Measurements from ENCODE around the gene GAREM1.

GAREM1 gene

GRCh38 chr18:32287873-32288272, 182.8 kb downstream of the GAREM1 start:
- H3K27me3 ChIP-seq (ENCODE audit: control insufficient read depth in 2 of 2, insufficient read depth in 2 of 2, low read length in 2 of 2), result no peaks in the 10 kb centered on the region
- no peaks in the 10 kb centered on the region for H3K9me3 ChIP-seq (ENCODE audit: control insufficient read depth in 2 of 2, low read length in 2 of 2)
- H3K9ac ChIP-seq (ENCODE audit: low read depth in 1 of 2, low read length in 2 of 2), result no peak overlapping the region
- H3K4me1 ChIP-seq (ENCODE audit: control insufficient read depth in 2 of 2, insufficient read depth in 2 of 2, low read length in 2 of 2), result no peaks in the 10 kb centered on the region
- no peak overlapping the region for H3K4me3 ChIP-seq (ENCODE audit: low read length in 2 of 2)
- H3K27ac ChIP-seq (ENCODE audit: low read depth in 2 of 2, low read length in 2 of 2), result no peak overlapping the region
- H3K36me3 ChIP-seq (ENCODE audit: control insufficient read depth in 2 of 2, insufficient read depth in 2 of 2, low read length in 2 of 2), result peaks cover 5 to 11% of the 10 kb centered on the region in 2 donors

- no peak overlapping the region for H3K9ac ChIP-seq (ENCODE audit: low read depth in 1 of 2, low read length in 2 of 2)
- no peak overlapping the region for H3K27ac ChIP-seq (ENCODE audit: low read depth in 2 of 2, low read length in 2 of 2)
- H3K27me3 ChIP-seq (ENCODE audit: control insufficient read depth in 2 of 2, insufficient read depth in 2 of 2, low read length in 2 of 2), result no peaks in the 10 kb centered on the region
- H3K36me3 ChIP-seq (ENCODE audit: control insufficient read depth in 2 of 2, insufficient read depth in 2 of 2, low read length in 2 of 2), result peaks cover 5 to 11% of the 10 kb centered on the region in 2 donors
- H3K4me3 ChIP-seq (ENCODE audit: low read length in 2 of 2), result no peak overlapping the region
- H3K9me3 ChIP-seq (ENCODE audit: control insufficient read depth in 2 of 2, low read length in 2 of 2), result no peaks in the 10 kb centered on the region
- no peaks in the 10 kb centered on the region for H3K4me1 ChIP-seq (ENCODE audit: control insufficient read depth in 2 of 2, insufficient read depth in 2 of 2, low read length in 2 of 2)
These were observed 183.4 kb downstream of the GAREM1 start for GRCh38 chr18:32287249-32287648.

GRCh38 chr18:32286749-32287148, 183.9 kb downstream of the GAREM1 start:
- Histone ChIP-seq H3K4me3 (ENCODE audit: low read length in 2 of 2) (no peak overlapping the region), H3K4me1 (ENCODE audit: control insufficient read depth in 2 of 2, insufficient read depth in 2 of 2, low read length in 2 of 2) (no peaks in the 10 kb centered on the region), H3K27ac (ENCODE audit: low read depth in 2 of 2, low read length in 2 of 2) (no peak overlapping the region), H3K9me3 (ENCODE audit: control insufficient read depth in 2 of 2, low read length in 2 of 2) (no peaks in the 10 kb centered on the region), H3K36me3 (ENCODE audit: control insufficient read depth in 2 of 2, insufficient read depth in 2 of 2, low read length in 2 of 2) (peaks cover 5 to 11% of the 10 kb centered on the region in 2 donors), H3K27me3 (ENCODE audit: control insufficient read depth in 2 of 2, insufficient read depth in 2 of 2, low read length in 2 of 2) (no peaks in the 10 kb centered on the region), H3K9ac (ENCODE audit: low read depth in 1 of 2, low read length in 2 of 2) (no peak overlapping the region)

DNA sequence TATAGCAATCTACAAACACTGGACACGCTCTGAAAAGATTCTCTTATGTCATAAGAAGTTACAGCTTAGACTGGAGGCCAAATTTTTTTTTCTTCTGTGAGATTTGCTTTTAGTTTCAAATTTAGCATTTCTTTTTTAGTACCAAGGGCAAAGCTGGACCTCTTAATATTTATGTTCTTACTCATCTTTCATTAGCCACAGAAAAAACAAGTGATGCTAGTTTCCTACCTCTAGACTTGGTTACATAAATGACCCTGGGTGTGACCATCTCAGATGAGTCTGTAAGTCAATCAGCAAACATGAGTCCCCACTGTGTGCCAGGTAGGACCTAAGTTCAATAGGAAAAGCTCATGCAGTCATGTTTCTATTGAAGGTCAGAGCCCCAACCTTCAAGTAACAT, 186.4 kb downstream of the GAREM1 start:
- no peak overlapping the region for H3K4me3 ChIP-seq (ENCODE audit: low read length in 2 of 2)
- H3K36me3 ChIP-seq (ENCODE audit: control insufficient read depth in 2 of 2, insufficient read depth in 2 of 2, low read length in 2 of 2), result peaks cover 5 to 11% of the 10 kb centered on the region in 2 donors
- no peaks in the 10 kb centered on the region for H3K27me3 ChIP-seq (ENCODE audit: control insufficient read depth in 2 of 2, insufficient read depth in 2 of 2, low read length in 2 of 2)
- no peak overlapping the region for H3K9ac ChIP-seq (ENCODE audit: low read depth in 1 of 2, low read length in 2 of 2)
- no peak overlapping the region for H3K27ac ChIP-seq (ENCODE audit: low read depth in 2 of 2, low read length in 2 of 2)
- H3K4me1 ChIP-seq (ENCODE audit: control insufficient read depth in 2 of 2, insufficient read depth in 2 of 2, low read length in 2 of 2), result peaks cover 4% of the 10 kb centered on the region in 2 donors
- H3K9me3 ChIP-seq (ENCODE audit: control insufficient read depth in 2 of 2, low read length in 2 of 2), result no peaks in the 10 kb centered on the region

- Histone ChIP-seq H3K9me3 (ENCODE audit: control insufficient read depth in 2 of 2, low read length in 2 of 2) (no peaks in the 10 kb centered on the region), H3K4me1 (ENCODE audit: control insufficient read depth in 2 of 2, insufficient read depth in 2 of 2, low read length in 2 of 2) (peaks cover 22 to 32% of the 10 kb centered on the region in 2 donors), H3K9ac (ENCODE audit: low read depth in 1 of 2, low read length in 2 of 2) (no peak overlapping the region), H3K27me3 (ENCODE audit: control insufficient read depth in 2 of 2, insufficient read depth in 2 of 2, low read length in 2 of 2) (no peaks in the 10 kb centered on the region), H3K36me3 (ENCODE audit: control insufficient read depth in 2 of 2, insufficient read depth in 2 of 2, low read length in 2 of 2) (no peaks in the 10 kb centered on the region), H3K27ac (ENCODE audit: low read depth in 2 of 2, low read length in 2 of 2) (no peak overlapping the region), H3K4me3 (ENCODE audit: low read length in 2 of 2) (no peak overlapping the region)
These were observed 189.8 kb downstream of the GAREM1 start for GRCh38 chr18:32280911-32281310.

- H3K9ac ChIP-seq (ENCODE audit: low read depth in 1 of 2, low read length in 2 of 2), result no peak overlapping the region
- H3K4me3 ChIP-seq (ENCODE audit: low read length in 2 of 2), result no peak overlapping the region
- peaks cover 22 to 32% of the 10 kb centered on the region in 2 donors for H3K4me1 ChIP-seq (ENCODE audit: control insufficient read depth in 2 of 2, insufficient read depth in 2 of 2, low read length in 2 of 2)
- no peak overlapping the region for H3K27ac ChIP-seq (ENCODE audit: low read depth in 2 of 2, low read length in 2 of 2)
- no peaks in the 10 kb centered on the region for H3K27me3 ChIP-seq (ENCODE audit: control insufficient read depth in 2 of 2, insufficient read depth in 2 of 2, low read length in 2 of 2)
- no peaks in the 10 kb centered on the region for H3K36me3 ChIP-seq (ENCODE audit: control insufficient read depth in 2 of 2, insufficient read depth in 2 of 2, low read length in 2 of 2)
- no peaks in the 10 kb centered on the region for H3K9me3 ChIP-seq (ENCODE audit: control insufficient read depth in 2 of 2, low read length in 2 of 2)
These were observed 190.4 kb downstream of the GAREM1 start for GRCh38 chr18:32280188-32280783.

GRCh38 chr18:32278177-32278799, 192.4 kb downstream of the GAREM1 start:
- Histone ChIP-seq H3K9ac (ENCODE audit: low read depth in 1 of 2, low read length in 2 of 2) (no peak overlapping the region), H3K36me3 (ENCODE audit: control insufficient read depth in 2 of 2, insufficient read depth in 2 of 2, low read length in 2 of 2) (no peaks in the 10 kb centered on the region), H3K27me3 (ENCODE audit: control insufficient read depth in 2 of 2, insufficient read depth in 2 of 2, low read length in 2 of 2) (no peaks in the 10 kb centered on the region), H3K4me3 (ENCODE audit: low read length in 2 of 2) (peak overlapping the region in 1 of 2 donors; percentile 14), H3K4me1 (ENCODE audit: control insufficient read depth in 2 of 2, insufficient read depth in 2 of 2, low read length in 2 of 2) (peaks cover 22 to 32% of the 10 kb centered on the region in 2 donors), H3K9me3 (ENCODE audit: control insufficient read depth in 2 of 2, low read length in 2 of 2) (no peaks in the 10 kb centered on the region), H3K27ac (ENCODE audit: low read depth in 2 of 2, low read length in 2 of 2) (peak overlapping the region; percentile 19 to 21)

DNA sequence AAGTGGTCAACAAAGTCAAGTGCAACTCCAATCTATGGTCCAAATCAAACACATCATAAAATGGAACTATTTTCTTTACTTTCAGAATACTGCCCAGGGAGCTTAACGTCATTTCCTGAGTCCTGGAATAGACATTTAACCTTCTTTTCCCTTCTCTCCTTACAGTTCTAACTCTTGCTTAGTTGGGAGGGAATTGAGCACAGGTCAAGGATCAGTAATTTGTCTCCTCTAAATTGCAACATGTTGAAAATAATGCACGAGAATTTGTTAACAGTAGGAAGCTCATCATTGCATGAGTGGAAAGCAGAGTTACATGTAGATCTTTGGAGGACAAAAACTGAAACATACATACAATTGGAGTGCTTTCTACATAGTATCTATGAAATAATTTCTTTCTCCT, 193.1 kb downstream of the GAREM1 start:
- Histone ChIP-seq H3K27me3 (ENCODE audit: control insufficient read depth in 2 of 2, insufficient read depth in 2 of 2, low read length in 2 of 2) (no peaks in the 10 kb centered on the region), H3K9ac (ENCODE audit: low read depth in 1 of 2, low read length in 2 of 2) (no peak overlapping the region), H3K27ac (ENCODE audit: low read depth in 2 of 2, low read length in 2 of 2) (peak overlapping the region in 1 of 2 donors; percentile 21), H3K4me1 (ENCODE audit: control insufficient read depth in 2 of 2, insufficient read depth in 2 of 2, low read length in 2 of 2) (peaks cover 22 to 32% of the 10 kb centered on the region in 2 donors), H3K4me3 (ENCODE audit: low read length in 2 of 2) (no peak overlapping the region), H3K36me3 (ENCODE audit: control insufficient read depth in 2 of 2, insufficient read depth in 2 of 2, low read length in 2 of 2) (no peaks in the 10 kb centered on the region), H3K9me3 (ENCODE audit: control insufficient read depth in 2 of 2, low read length in 2 of 2) (no peaks in the 10 kb centered on the region)

GRCh38 chr18:32276906-32277305, 193.8 kb downstream of the GAREM1 start:
- H3K9ac ChIP-seq (ENCODE audit: low read depth in 1 of 2, low read length in 2 of 2), result no peak overlapping the region

GRCh38 chr18:32276256-32276655, 194.4 kb downstream of the GAREM1 start:
- no peak overlapping the region for H3K9ac ChIP-seq (ENCODE audit: low read depth in 1 of 2, low read length in 2 of 2)
- H3K4me3 ChIP-seq (ENCODE audit: low read length in 2 of 2), result no peak overlapping the region
- no peak overlapping the region for H3K27ac ChIP-seq (ENCODE audit: low read depth in 2 of 2, low read length in 2 of 2)
- no peaks in the 10 kb centered on the region for H3K9me3 ChIP-seq (ENCODE audit: control insufficient read depth in 2 of 2, low read length in 2 of 2)
- no peaks in the 10 kb centered on the region for H3K27me3 ChIP-seq (ENCODE audit: control insufficient read depth in 2 of 2, insufficient read depth in 2 of 2, low read length in 2 of 2)
- H3K36me3 ChIP-seq (ENCODE audit: control insufficient read depth in 2 of 2, insufficient read depth in 2 of 2, low read length in 2 of 2), result no peaks in the 10 kb centered on the region
- H3K4me1 ChIP-seq (ENCODE audit: control insufficient read depth in 2 of 2, insufficient read depth in 2 of 2, low read length in 2 of 2), result peaks cover 22 to 32% of the 10 kb centered on the region in 2 donors

More at GRCh38 chr18:32276906-32277305, 193.8 kb downstream of the GAREM1 start:
- no peaks in the 10 kb centered on the region for H3K9me3 ChIP-seq (ENCODE audit: control insufficient read depth in 2 of 2, low read length in 2 of 2)
- peaks cover 22 to 32% of the 10 kb centered on the region in 2 donors for H3K4me1 ChIP-seq (ENCODE audit: control insufficient read depth in 2 of 2, insufficient read depth in 2 of 2, low read length in 2 of 2)
- H3K27ac ChIP-seq (ENCODE audit: low read depth in 2 of 2, low read length in 2 of 2), result no peak overlapping the region
- H3K4me3 ChIP-seq (ENCODE audit: low read length in 2 of 2), result no peak overlapping the region
- H3K27me3 ChIP-seq (ENCODE audit: control insufficient read depth in 2 of 2, insufficient read depth in 2 of 2, low read length in 2 of 2), result no peaks in the 10 kb centered on the region
- H3K36me3 ChIP-seq (ENCODE audit: control insufficient read depth in 2 of 2, insufficient read depth in 2 of 2, low read length in 2 of 2), result no peaks in the 10 kb centered on the region

All from mucosa of rectum (tissue), 2 donors.